Measurements from ENCODE around the gene FAM13A.
"Not testable (repeated sequence)": the region's sequence is repeated elsewhere in the genome, so short reads cannot be mapped to it uniquely, and the experiment has no call there.

FAM13A gene

DNA sequence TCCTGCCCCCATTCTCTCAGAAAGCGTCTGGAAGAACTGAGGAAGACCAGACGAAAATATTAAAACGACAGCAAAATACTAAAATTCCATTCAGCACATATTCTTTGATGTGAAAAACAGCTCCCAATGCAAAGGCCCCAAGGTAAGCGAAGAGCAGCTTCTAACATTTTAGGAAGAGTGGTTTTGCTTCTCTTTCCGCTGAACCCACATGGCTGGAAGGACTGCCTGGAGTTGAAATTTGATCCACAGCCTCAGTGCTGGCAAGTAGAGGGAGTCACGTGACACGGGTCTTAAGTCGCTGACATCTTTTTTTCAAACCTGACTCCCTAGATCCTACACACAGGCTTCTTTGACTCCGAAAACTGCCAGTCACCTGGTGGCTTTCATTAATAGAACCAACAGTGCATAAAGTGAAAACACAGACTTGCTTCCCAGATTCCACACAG is at the start of gene FAM13A:
Gene FAM13A, minus strand, starts transcription at position 233 of the 446 bp plus-strand sequence. Its CDS starts 221 bp downstream, at position 12.
- H3K27ac Mint-ChIP-seq: no peak within 1 kb of the TSS
- H3K27me3 Mint-ChIP-seq: no peaks in the 10 kb centered on the region
- H3K4me1 Mint-ChIP-seq: peaks cover 13% of the 10 kb centered on the region
- peaks cover 10% of the 10 kb centered on the region for H3K9me3 Mint-ChIP-seq
- no peak for DNase-seq
- no peak within 1 kb of the TSS for H3K4me3 Mint-ChIP-seq
- CTCF ChIA-PET: no interaction called here
- peaks cover 4% of the 10 kb centered on the region for H3K36me3 Mint-ChIP-seq

DNA sequence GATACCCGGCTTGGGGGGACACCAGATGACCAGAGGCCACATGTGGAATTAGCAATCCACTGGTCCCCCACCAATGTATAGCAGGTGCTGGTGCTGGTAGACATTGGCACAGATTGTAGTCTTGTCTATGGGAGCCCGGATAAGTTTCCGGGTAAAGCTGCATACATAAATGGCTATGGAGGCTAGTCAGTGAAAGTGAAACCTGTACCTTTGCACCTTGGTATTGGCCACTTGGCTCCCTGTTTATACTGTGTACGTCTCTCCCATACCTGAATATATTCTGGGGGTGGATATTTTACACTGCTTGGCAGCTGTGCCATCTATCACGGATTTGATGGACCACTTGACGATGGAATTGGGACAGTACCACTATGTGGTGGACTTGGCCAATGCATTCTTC is 48.7 kb upstream of the FAM13A start:
- Mint-ChIP-seq H3K27me3 (peaks cover 25% of the 10 kb centered on the region), H3K4me1 (peaks cover 9% of the 10 kb centered on the region), H3K36me3 (no peaks in the 10 kb centered on the region), H3K4me3 (no peak overlapping the region), H3K9me3 (peaks cover 7% of the 10 kb centered on the region), H3K27ac (no peak overlapping the region)
- CTCF ChIA-PET: no interaction called here
- no peak for DNase-seq

- Mint-ChIP-seq H3K27ac (no peak overlapping the region), H3K27me3 (no peaks in the 10 kb centered on the region), H3K36me3 (no peaks in the 10 kb centered on the region), H3K4me3 (no peak overlapping the region), H3K9me3 (no peaks in the 10 kb centered on the region), H3K4me1 (peaks cover 10% of the 10 kb centered on the region)
- DNase-seq: no peak
- CTCF ChIA-PET: no interaction called here
These were observed 44.5 kb upstream of the FAM13A start for GRCh38 chr4:89101256-89102161.

- Mint-ChIP-seq H3K4me3 (no peak overlapping the region), H3K27me3 (no peaks in the 10 kb centered on the region), H3K9me3 (no peaks in the 10 kb centered on the region), H3K36me3 (no peaks in the 10 kb centered on the region), H3K4me1 (peaks cover 10% of the 10 kb centered on the region), H3K27ac (no peak overlapping the region)
- CTCF ChIA-PET: no interaction called here
- no peak for DNase-seq
These were observed 43.9 kb upstream of the FAM13A start for GRCh38 chr4:89100853-89101252.

DNA sequence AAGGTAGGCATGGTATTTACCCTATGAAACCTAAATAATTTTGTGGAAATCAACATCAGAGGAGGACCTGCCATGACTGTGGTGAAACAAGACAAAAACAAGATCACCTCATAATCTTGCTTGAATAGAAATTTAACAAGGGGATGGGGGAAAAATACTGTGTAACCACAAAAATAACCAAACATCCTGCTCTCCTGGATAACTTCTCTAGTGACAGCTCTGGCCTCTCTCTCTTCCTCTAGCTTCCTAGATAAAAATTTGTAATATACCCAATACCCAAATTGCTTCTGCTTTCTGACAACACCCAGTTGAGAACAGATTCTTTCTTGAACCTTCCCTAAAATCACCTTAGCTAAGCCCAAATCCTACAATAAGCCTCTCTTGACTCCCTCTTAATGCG is 42.5 kb upstream of the FAM13A start:
- CTCF ChIA-PET: no interaction called here
- DNase-seq: no peak
- H3K4me1 Mint-ChIP-seq: peaks cover 10% of the 10 kb centered on the region
- H3K27ac Mint-ChIP-seq: no peak overlapping the region
- no peak overlapping the region for H3K4me3 Mint-ChIP-seq
- no peaks in the 10 kb centered on the region for H3K9me3 Mint-ChIP-seq
- no peaks in the 10 kb centered on the region for H3K27me3 Mint-ChIP-seq
- H3K36me3 Mint-ChIP-seq: no peaks in the 10 kb centered on the region

DNA sequence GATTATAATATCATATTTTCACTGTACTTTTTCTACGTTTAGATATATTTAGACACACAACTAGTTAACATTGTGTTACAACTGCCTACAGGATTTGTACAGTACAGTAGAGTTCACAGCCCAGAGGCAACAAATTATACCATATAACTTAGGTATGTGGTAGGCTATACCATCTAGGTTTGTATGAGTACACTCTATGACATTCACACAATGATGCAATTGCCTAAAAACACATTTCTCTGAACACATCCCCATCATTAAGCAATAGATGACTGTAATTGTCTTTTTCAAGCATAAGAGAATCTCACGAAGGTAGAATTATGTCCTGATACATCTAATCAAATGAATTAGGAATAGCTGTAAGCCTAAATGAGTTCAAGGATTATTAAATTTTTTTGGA is 42.0 kb upstream of the FAM13A start:
- CTCF ChIA-PET: no interaction called here
- H3K4me3 Mint-ChIP-seq: no peak overlapping the region
- H3K36me3 Mint-ChIP-seq: no peaks in the 10 kb centered on the region
- peaks cover 10% of the 10 kb centered on the region for H3K4me1 Mint-ChIP-seq
- no peaks in the 10 kb centered on the region for H3K27me3 Mint-ChIP-seq
- no peaks in the 10 kb centered on the region for H3K9me3 Mint-ChIP-seq
- H3K27ac Mint-ChIP-seq: no peak overlapping the region
- no peak for DNase-seq

GRCh38 chr4:89078300-89078699 is 21.3 kb upstream of the FAM13A start:
- H3K27me3 Mint-ChIP-seq: no peaks in the 10 kb centered on the region
- DNase-seq: no peak
- peaks cover 29% of the 10 kb centered on the region for H3K9me3 Mint-ChIP-seq
- peaks cover 6% of the 10 kb centered on the region for H3K4me1 Mint-ChIP-seq
- CTCF ChIA-PET: no interaction called here
- no peak overlapping the region for H3K4me3 Mint-ChIP-seq
- no peak overlapping the region for H3K27ac Mint-ChIP-seq
- H3K36me3 Mint-ChIP-seq: peaks cover 2% of the 10 kb centered on the region

GRCh38 chr4:89077761-89078160 is 20.8 kb upstream of the FAM13A start:
- DNase-seq: no peak
- H3K4me1 Mint-ChIP-seq: peaks cover 6% of the 10 kb centered on the region
- peaks cover 29% of the 10 kb centered on the region for H3K9me3 Mint-ChIP-seq
- CTCF ChIA-PET: no interaction called here
- H3K27me3 Mint-ChIP-seq: no peaks in the 10 kb centered on the region
- no peak overlapping the region for H3K4me3 Mint-ChIP-seq
- no peak overlapping the region for H3K27ac Mint-ChIP-seq
- peaks cover 2% of the 10 kb centered on the region for H3K36me3 Mint-ChIP-seq

DNA sequence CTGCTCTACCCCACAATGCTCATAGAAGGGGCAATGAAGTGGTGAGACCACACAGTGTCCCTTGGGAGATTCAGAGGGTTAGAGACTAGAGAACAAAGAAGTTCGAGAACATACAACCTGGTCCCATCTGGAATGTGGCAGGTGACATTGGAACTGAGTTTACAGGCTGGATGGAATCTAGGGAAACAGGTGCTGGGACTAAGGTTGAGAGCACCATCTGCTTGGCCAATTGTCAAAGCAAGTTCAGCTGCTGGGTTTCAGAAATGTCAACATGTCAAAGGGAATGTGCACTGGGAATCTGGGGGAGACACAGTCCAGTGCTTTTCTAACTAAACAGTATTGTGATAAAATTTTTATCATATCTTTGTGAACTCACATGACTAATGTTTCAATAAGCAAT is 15.9 kb upstream of the FAM13A start:
- Mint-ChIP-seq H3K9me3 (peaks cover 14% of the 10 kb centered on the region), H3K4me3 (no peak overlapping the region), H3K27me3 (no peaks in the 10 kb centered on the region), H3K36me3 (no peaks in the 10 kb centered on the region), H3K4me1 (peaks cover 4% of the 10 kb centered on the region), H3K27ac (no peak overlapping the region)
- DNase-seq: no peak
- CTCF ChIA-PET: no interaction called here

- no peak overlapping the region for H3K4me3 Mint-ChIP-seq
These were observed 14.3 kb upstream of the FAM13A start for GRCh38 chr4:89071311-89071710.

DNA sequence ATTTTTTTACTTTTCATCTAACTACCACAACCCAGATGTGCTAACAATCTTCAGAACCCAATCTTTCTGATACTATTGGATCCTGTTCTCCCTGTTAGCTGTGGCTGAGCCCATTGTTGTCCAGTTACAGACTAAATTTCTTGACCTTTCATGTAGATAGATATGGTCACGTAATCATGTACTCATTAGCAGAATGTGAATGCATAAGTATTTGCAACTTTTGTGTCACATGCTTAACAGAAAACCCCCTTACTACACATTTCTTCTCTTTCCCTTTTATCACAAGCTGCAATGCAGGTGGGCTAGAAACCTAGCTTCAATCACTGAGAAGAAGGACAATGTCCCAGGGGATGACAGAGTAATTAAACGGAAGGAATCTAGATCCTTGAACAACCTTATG is 13.1 kb upstream of the FAM13A start:
- CTCF ChIA-PET: no interaction called here
- H3K36me3 Mint-ChIP-seq: no peaks in the 10 kb centered on the region
- no peak overlapping the region for H3K4me3 Mint-ChIP-seq
- no peak for DNase-seq
- H3K27ac Mint-ChIP-seq: no peak overlapping the region
- no peaks in the 10 kb centered on the region for H3K9me3 Mint-ChIP-seq
- H3K27me3 Mint-ChIP-seq: no peaks in the 10 kb centered on the region
- peaks cover 4% of the 10 kb centered on the region for H3K4me1 Mint-ChIP-seq

More at GRCh38 chr4:89071311-89071710, 14.3 kb upstream of the FAM13A start:
- Mint-ChIP-seq H3K27me3 (no peaks in the 10 kb centered on the region), H3K4me1 (peaks cover 4% of the 10 kb centered on the region), H3K9me3 (peaks cover 2% of the 10 kb centered on the region), H3K27ac (no peak overlapping the region), H3K36me3 (no peaks in the 10 kb centered on the region)
- no peak for DNase-seq
- CTCF ChIA-PET: interaction anchor here (1.2 kb wide), 1 partner anchor 9 kb away, joined by 3 read pairs; no protein-coding TSS in a partner anchor

- CTCF ChIA-PET: no interaction called here
- H3K36me3 Mint-ChIP-seq: no peaks in the 10 kb centered on the region
- H3K27me3 Mint-ChIP-seq: no peaks in the 10 kb centered on the region
- no peak overlapping the region for H3K27ac Mint-ChIP-seq
- no peak overlapping the region for H3K4me3 Mint-ChIP-seq
- peaks cover 4% of the 10 kb centered on the region for H3K4me1 Mint-ChIP-seq
- no peaks in the 10 kb centered on the region for H3K9me3 Mint-ChIP-seq
- no peak for DNase-seq
These were observed 12.5 kb upstream of the FAM13A start for GRCh38 chr4:89069481-89069880.

DNA sequence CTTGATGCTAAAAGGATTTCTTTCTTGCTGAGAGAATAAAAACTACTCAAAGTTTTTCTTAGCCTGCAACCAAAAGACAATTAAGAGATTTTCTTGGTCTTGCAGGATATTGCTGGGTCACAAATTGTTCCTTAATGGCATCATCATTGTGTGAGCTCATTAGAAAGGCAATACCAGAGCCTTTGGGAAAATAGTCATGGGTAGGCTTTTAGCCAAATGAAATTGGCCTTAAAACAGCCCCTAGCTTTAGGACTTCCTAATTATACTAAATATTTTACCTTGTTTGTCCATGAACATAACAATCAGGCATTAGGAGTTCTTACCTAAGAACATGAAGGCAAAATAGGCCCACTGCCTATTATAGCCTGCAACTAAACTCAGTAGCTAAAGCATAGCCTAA is 10.4 kb upstream of the FAM13A start:
- Mint-ChIP-seq H3K27ac (no peak overlapping the region), H3K27me3 (no peaks in the 10 kb centered on the region), H3K36me3 (no peaks in the 10 kb centered on the region), H3K4me3 (no peak overlapping the region), H3K4me1 (peaks cover 4% of the 10 kb centered on the region), H3K9me3 (no peaks in the 10 kb centered on the region)
- CTCF ChIA-PET: no interaction called here
- DNase-seq: no peak

DNA sequence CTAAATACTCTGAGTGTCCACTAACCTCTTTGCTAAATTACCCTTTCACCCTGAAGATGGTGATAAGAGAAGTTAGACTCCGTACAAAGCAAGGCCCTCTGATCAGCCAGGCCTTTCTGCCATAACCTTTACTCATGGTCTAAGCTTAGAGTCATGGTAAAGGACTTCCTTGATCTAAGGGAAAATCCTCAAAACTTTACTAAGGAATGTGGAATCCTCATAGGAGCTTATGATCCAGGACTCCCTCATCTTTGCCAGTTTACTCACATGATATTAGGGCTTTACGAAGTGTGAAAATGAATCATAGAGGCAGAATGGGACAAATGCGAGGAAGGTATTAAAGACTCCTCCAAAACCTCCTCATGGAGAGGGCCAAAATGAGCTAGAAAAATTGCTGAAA is 7.9 kb upstream of the FAM13A start:
- H3K4me1 Mint-ChIP-seq: peaks cover 4% of the 10 kb centered on the region
- no peaks in the 10 kb centered on the region for H3K27me3 Mint-ChIP-seq
- H3K9me3 Mint-ChIP-seq: peaks cover 10% of the 10 kb centered on the region
- no peak for DNase-seq
- H3K27ac Mint-ChIP-seq: no peak overlapping the region
- peaks cover 4% of the 10 kb centered on the region for H3K36me3 Mint-ChIP-seq
- CTCF ChIA-PET: interaction anchor here (0.6 kb wide), 1 partner anchor 13 kb away, joined by 4 read pairs; no protein-coding TSS in a partner anchor
- no peak overlapping the region for H3K4me3 Mint-ChIP-seq

GRCh38 chr4:89057844-89058243 is 859 bp upstream of the FAM13A start:
- H3K9me3 Mint-ChIP-seq, H3K27ac Mint-ChIP-seq, DNase-seq, H3K36me3 Mint-ChIP-seq, H3K27me3 Mint-ChIP-seq, CTCF ChIA-PET, H3K4me3 Mint-ChIP-seq: not testable (repeated sequence)
- H3K4me1 Mint-ChIP-seq: peaks cover 13% of the 10 kb centered on the region
